ENCODE measurements around the gene TLE5. TPM values are rescaled to one million over a fixed set of nuclear protein-coding genes. Genes with fewer than 3 reads are reported as not detected.
A peak's percentile ranks its signal among the peaks of the same experiment; 100 is the strongest.
"Not testable (repeated sequence)": the region's sequence is repeated elsewhere in the genome, so short reads cannot be mapped to it uniquely, and the experiment has no call there.

The TLE5 gene
- polyA plus RNA-seq, 4 donors = 425 to 627 (median 469) TPM

GRCh38 chr19:3045885-3046697, 16.2 kb downstream of the TLE5 start:
- DNase-seq (ENCODE audit: low read depth in 4 of 4, low spot score in 3 of 4) = no peak

GRCh38 chr19:3045191-3045590, 17.1 kb downstream of the TLE5 start:
- no peak for DNase-seq (ENCODE audit: low read depth in 4 of 4, low spot score in 3 of 4)

GRCh38 chr19:3042621-3043267, 19.6 kb downstream of the TLE5 start:
- DNase-seq (ENCODE audit: low read depth in 4 of 4, low spot score in 3 of 4) = no peak

DNA sequence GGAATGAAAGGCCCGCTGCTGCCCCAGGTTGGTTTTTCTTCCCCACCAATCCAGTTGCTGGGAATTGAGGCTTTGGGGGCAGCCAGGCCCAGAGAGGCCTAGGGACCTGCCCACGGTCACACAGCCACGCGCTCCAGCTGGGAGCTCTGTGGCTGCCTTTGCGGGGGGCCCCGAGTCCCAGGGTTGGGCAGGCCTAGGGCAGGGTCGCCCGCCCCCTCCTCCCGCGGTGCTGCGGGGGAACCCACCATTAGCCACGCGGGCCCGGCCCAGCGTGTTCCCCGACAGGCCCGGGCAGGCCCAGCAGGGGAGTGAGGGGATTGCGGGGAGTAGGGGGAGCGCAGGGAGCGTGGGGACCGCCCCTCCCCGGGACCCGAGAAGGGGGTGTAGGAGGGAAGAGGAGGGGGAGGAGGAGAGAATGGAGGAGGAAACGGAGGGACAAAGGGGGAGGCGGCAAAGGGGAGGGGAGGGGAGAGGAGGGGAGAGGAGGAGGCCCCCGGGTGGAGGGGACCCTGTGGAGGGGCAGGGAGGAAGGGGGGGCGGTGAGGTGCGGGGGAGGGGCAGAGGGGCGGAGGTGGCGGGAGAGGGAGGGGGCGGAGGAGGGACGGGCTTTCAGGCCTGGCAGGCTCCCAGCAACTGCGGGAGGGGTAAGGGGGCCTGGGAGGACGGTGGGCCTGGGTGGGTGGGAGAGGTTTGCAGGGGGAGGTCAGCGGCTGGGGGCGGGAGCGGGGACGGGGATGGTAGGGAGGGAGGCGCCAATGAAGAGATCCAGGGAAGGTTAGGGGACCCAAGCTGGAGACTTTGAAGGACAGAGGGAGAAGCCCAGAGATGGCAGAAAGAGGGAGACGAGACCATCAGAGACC, 20.3 kb downstream of the TLE5 start:
- no peak for DNase-seq (ENCODE audit: low read depth in 4 of 4, low spot score in 3 of 4)

DNA sequence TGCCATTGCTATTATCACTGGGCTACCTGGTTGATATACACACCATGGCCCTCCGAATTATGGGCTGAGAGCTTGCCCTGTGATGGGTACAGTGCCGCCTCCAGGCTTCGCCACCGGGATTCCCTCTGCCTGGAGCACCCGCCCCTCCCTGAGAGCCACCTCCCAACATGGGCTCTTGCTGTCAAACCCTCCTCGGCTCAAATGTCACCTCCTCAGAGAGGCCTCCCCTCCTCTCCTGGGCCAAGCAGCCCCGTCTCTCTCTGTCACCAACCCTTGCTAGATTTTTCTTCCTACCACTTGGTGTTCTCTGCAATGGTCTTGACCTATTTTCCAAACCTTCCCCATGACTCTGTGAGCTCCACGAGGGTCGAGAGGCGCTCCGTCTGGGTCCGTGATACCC, 21.0 kb downstream of the TLE5 start:
- no peak for DNase-seq (ENCODE audit: low read depth in 4 of 4, low spot score in 3 of 4)

DNA sequence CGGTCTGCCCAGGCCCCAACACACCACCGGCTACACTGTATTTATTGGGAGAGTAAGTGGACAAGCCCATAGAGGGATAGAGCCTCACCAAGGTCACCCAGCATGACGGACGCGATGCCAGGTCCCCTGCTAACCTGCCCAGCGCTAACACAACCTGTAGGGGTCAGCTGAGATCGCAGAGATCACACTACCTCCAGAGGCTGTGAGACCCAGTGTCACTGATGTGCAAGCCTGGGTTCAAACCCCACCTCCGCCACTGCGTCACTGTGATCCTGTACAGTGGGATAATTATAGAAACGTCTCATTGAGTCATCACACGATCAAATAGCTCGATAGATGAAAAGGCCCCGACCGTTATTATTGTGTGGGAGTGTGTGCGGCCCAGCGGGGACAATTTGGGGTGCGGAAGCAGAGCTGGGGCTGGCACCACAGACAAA, 22.6 kb downstream of the TLE5 start:
- no peak for DNase-seq (ENCODE audit: low read depth in 4 of 4, low spot score in 3 of 4)

- no peak for DNase-seq (ENCODE audit: low read depth in 4 of 4, low spot score in 3 of 4)
Measured at GRCh38 chr19:3039125-3039524, 23.2 kb downstream of the TLE5 start.

GRCh38 chr19:3038214-3038613, 24.1 kb downstream of the TLE5 start:
- no peak for DNase-seq (ENCODE audit: low read depth in 4 of 4, low spot score in 3 of 4)

- not testable (repeated sequence) for DNase-seq (ENCODE audit: low read depth in 4 of 4, low spot score in 3 of 4)
Measured at GRCh38 chr19:3036977-3037544, 25.2 kb downstream of the TLE5 start.

- DNase-seq (ENCODE audit: low read depth in 4 of 4, low spot score in 3 of 4) = peak in 3 of 4 donors; percentile 90 to 91 (median 90)
Measured at GRCh38 chr19:3036119-3036976, 25.9 kb downstream of the TLE5 start.

DNA sequence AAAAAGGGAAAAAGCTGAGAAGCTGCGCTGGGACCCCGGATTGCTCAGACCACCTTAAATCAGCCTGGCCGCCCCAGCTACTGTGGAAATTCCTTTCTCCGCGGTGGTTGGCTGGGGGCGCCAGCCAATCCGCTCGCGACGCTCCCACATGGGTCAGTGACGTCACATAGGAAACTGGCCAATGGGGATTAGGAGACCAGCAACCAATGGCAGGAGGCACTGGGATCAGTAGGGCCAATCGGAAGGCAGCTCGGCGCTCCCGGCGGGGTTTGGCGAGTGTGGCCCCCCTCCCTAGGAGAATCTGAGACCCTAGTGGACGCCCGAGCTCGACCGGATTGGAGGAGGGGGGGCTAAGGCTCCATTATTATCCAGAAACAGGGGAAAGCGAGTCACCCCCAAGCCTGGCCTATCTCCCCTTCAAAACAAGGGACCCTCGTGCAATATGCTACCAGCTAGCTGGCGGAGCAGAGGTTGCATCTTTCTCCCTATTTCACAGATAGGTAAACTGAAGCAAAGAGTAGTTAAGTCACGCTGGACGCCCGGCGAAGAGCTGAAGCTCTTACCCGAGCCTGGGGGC, 26.7 kb downstream of the TLE5 start:
- peak; percentile 99 to 100 (median 99) for DNase-seq (ENCODE audit: low read depth in 4 of 4, low spot score in 3 of 4)

DNA sequence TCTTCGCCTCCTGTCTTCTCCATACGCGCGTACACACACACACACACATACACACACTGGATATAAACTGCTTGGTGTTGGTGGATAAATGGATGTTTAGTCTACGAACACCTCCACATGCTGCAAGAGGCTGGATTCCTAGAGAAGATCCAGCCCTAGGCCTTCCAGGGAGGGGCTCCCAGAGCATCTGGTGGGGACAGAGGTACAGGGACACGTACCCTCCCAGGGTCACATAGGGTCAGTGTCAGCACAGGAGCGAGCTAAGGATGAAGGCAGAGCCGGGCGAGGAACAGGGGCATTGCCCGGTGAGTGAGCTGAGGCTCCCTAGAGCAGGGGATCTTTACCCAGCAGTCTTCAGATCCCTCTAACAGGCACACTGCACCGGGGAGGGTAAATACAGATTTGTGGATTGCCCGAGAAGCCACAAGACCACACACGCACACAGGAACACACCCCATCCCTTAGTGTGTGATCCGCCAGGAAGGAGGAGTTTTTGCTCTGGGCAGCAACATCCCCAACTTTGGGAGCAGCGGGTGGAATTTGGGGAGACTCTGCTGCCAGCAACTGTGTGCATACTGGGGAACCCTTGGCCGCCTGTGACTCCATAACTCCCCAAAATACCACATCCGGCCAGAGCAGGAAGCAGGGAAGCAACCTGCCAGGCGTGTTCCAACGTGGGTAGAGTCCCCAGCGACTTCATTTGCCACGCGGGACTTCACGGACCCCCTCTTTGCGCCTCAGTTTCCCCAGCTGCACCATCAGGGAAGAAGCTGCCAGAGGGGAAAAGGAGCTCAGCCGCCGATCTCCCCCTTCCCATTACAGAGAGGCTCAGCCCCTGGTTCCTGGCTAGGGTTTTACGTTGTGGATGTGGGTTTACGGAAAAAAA, 27.4 kb downstream of the TLE5 start:
- DNase-seq (ENCODE audit: low read depth in 4 of 4, low spot score in 3 of 4) = no peak

- no peak for DNase-seq (ENCODE audit: low read depth in 4 of 4, low spot score in 3 of 4)
Measured at GRCh38 chr19:3034406-3034655, 28.0 kb downstream of the TLE5 start.

DNA sequence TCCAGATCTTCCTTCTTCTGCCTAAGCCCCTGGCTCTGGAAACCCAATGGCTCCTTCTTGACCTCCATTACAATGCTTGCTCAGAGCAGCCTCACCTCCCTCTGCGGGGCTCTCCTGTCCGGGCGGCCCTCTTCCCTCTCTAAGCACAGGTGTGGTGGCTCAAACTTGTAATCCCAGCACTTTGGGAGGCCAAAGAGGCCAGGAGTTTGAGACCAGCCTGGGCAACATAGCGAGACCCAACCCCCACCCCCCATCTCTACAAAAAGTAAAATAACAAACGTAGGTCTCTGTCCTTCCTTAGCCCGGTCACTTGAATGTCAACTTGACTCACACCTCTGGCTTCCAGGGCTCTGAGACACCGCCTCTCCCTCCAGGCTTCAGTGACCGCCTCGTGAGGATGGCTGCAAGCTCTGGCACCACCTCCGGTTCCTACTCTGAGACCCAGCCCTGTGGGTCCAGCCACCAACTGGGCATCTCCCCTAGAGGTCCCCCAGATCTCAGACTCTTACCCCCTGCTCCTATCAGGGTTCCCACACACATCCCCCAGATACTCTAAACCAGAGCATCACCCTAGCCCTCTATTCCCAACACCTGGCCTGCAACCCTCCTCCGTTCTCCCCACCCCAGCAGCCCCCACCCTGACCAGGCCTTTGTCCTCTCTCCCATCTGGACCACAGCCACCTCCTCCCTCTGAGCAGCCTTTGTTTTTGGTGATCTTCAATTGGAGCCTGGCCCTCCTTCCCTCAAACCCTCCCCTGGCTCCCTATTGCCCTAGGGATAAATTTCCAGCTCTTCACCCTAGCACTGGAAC, 28.5 kb downstream of the TLE5 start:
- no peak for DNase-seq (ENCODE audit: low read depth in 4 of 4, low spot score in 3 of 4)

DNA sequence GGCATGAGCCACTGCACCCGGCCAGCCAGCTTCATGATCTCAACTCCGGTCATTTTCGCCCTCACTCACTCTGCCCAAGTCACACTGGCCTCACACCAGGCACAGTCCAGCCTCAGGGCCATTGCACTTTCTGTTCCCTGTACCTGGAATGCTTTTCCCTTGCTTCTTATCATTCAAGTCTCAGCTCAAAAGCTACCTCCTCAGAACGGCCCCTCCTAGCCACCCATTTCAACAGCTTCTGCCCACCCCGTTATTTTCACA, 30.8 kb downstream of the TLE5 start:
- DNase-seq (ENCODE audit: low read depth in 4 of 4, low spot score in 3 of 4) = no peak

- DNase-seq (ENCODE audit: low read depth in 4 of 4, low spot score in 3 of 4) = no peak
Measured at GRCh38 chr19:3029065-3029923, 33.0 kb downstream of the TLE5 start, which contains the start of gene TLE2. TLE2 (minus strand) TSS chr19:3029280; CDS start chr19:3028904, 376 bp downstream.

All from left renal pelvis (tissue), 4 donors.